ENCODE data around the gene AVEN. TPM values are rescaled to one million over a fixed set of nuclear protein-coding genes. Genes with fewer than 3 reads are reported as not detected.

The AVEN gene
- total and polyA plus RNA-seq, 2 donors (not counting 3 experiments of a cell fraction or from before 2014, with no cell fraction given) = 7.7 to 23.3 TPM

DNA sequence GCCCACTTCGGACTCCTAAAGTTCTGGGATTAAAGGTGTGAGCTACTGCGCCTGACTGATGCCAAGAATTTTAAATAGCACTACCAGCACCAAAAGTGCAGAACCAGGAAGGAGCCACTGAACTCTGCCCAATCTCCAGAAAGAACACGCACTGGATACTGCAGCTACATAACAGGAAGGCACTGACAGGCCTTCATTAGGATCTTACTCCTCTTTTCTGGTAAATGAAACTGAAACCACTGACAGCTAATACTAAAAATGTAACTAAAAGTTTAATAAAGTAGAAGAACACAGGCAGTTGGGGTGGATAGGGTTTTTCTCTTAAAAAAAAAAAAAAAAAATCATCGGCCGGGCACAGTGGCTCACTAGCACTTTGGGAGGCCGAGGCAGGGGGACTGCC lies 144.8 kb downstream of the AVEN start:
- Histone ChIP-seq H3K9me1 (replicated peaks; ENCODE audit: control insufficient read depth, extremely low read depth, insufficient read depth, low read length) (no peaks in the 10 kb centered on the region), H3K36me3 (ENCODE audit: control insufficient read depth in 2 of 2, extremely low read depth in 1 of 2, insufficient read depth in 2 of 2, low read length in 2 of 2) (no peaks in the 10 kb centered on the region), H3K27ac (ENCODE audit: insufficient read depth, low read depth, low read length) (no peak overlapping the region), H3K4me3 (replicated peaks in 1 of 3; ENCODE audit: insufficient read depth in 1 of 3, low read depth in 1 of 3, low read length in 3 of 3) (no peak overlapping the region), H3K27me3 (ENCODE audit: control insufficient read depth in 2 of 2, insufficient read depth in 2 of 2, low read length in 2 of 2) (no peaks in the 10 kb centered on the region), H2AFZ (ENCODE audit: low read depth, low read length) (no peak overlapping the region), H3K9ac (replicated peaks; ENCODE audit: extremely low read depth, insufficient read depth, low read length) (no peak overlapping the region), H4K20me1 (replicated peaks; ENCODE audit: control insufficient read depth, extremely low read depth, insufficient read depth, low read length) (no peaks in the 10 kb centered on the region), H3K79me2 (ENCODE audit: control insufficient read depth, insufficient read depth, low read length) (no peaks in the 10 kb centered on the region), H3K4me2 (ENCODE audit: insufficient read depth, low read length) (no peak overlapping the region), H3K9me3 (replicated peaks; ENCODE audit: control insufficient read depth, insufficient read depth, low read length) (no peaks in the 10 kb centered on the region), H3K4me1 (ENCODE audit: control insufficient read depth, extremely low read depth, insufficient read depth, low read length) (no peaks in the 10 kb centered on the region)
- ChIA-PET POLR2A (interaction anchor here (0.7 kb wide), 1 partner anchor 31 kb away, joined by 4 read pairs; no protein-coding TSS in a partner anchor), CTCF (interaction anchor here (0.9 kb wide), 1 partner anchor 9 kb away, joined by 3 read pairs; no protein-coding TSS in a partner anchor)
- intact Hi-C loops (cut with micrococcal nuclease) = loop anchor here (10.0 kb wide), 1 partner anchor 59 kb away; no protein-coding TSS in a partner anchor
- TF ChIP-seq POLR2A (IDR thresholded peaks at IDR 0.05; ENCODE audit: low read depth, low read length) (no peak), MYC (IDR thresholded peaks at IDR 0.05; ENCODE audit: low read depth, low read length) (no peak), CTCF (IDR thresholded peaks at IDR 0.05; ENCODE audit: extremely low read depth in 1 of 2, insufficient read depth in 1 of 2, low read depth in 1 of 2, low read length in 2 of 2) (no peak), JUN (IDR thresholded peaks at IDR 0.05; ENCODE audit: borderline replicate concordance, insufficient read depth, insufficient read length, low read depth) (no peak), GATA2 (IDR thresholded peaks at IDR 0.05; ENCODE audit: insufficient read depth, insufficient read length, low read depth, low read length) (no peak)
- TF ChIP-seq, protein P1, sequence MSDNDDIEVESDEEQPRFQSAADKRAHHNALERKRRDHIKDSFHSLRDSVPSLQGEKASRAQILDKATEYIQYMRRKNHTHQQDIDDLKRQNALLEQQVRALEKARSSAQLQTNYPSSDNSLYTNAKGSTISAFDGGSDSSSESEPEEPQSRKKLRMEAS (IDR thresholded peaks at IDR 0.05; ENCODE audit: insufficient read depth, insufficient read length) = no peak
- DNase-seq (ENCODE audit: low read depth, low spot score) (no peak), FAIRE-seq (no peak)
- dilution Hi-C loops (cut with MboI; ENCODE audit: extremely low pct_ligation_motif_present, low sequenced_read_pairs) = no loop called here
- no TSS peak for BruUV-seq (replicated peaks)

Data from endothelial cell of umbilical vein (primary cell).